Measurements from ENCODE around the gene CTNNBL1.
A peak's percentile ranks its signal among the peaks of the same experiment; 100 is the strongest.
"Not testable (repeated sequence)": the region's sequence is repeated elsewhere in the genome, so short reads cannot be mapped to it uniquely, and the experiment has no call there.

The CTNNBL1 gene, protein sequence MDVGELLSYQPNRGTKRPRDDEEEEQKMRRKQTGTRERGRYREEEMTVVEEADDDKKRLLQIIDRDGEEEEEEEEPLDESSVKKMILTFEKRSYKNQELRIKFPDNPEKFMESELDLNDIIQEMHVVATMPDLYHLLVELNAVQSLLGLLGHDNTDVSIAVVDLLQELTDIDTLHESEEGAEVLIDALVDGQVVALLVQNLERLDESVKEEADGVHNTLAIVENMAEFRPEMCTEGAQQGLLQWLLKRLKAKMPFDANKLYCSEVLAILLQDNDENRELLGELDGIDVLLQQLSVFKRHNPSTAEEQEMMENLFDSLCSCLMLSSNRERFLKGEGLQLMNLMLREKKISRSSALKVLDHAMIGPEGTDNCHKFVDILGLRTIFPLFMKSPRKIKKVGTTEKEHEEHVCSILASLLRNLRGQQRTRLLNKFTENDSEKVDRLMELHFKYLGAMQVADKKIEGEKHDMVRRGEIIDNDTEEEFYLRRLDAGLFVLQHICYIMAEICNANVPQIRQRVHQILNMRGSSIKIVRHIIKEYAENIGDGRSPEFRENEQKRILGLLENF

DNA sequence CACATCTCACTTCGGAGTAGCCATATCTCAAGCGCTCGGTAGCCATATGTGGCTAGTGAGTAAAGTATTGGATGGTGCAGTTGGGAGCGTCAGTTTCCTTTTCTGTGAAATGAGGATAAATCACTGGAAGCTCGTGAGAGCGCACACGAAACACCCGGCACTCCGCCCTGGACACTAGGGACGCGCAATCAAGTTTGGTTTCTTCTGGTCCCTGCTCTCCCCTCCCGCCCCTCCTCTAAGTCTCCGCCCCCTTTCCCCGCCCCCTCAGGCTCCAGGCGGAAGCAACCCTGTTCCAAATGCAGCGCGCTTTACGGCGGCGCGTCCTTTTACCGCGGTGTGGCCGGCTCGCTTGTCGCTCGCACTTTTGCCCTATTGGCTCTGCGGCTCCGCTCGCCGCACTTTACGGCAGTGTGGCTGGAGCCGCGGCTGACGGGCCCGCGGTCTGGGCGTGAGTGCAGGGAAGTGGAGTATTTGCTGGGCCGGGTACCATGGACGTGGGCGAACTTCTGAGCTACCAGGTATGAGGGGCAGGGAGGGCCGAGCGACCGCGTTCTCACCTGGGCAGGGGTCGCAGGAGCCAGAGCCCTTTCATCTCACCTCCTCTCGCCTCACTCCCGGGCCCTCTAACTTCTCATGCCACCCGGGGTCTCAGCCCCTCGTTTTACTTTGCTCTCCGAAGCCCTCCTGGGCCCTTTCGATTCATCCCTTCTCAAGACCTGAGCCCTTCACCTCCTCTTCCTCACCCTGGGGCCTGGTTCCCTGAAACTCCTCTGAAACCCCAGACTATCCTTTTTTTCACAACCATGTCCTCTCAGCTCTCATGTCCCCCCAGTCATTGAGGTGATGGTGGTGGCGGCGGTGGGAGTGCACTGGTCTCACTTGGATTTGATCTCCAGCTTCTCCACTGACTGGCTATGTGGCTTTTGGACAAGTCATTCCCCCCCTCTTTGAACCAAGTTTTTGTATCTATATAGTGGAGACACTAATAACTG lies at the start of gene CTNNBL1:
Gene CTNNBL1, plus strand, starts transcription at position 396 of the 992 bp plus-strand sequence. Its CDS starts 93 bp downstream, at position 489.
- peak; percentile 99 for DNase-seq

DNA sequence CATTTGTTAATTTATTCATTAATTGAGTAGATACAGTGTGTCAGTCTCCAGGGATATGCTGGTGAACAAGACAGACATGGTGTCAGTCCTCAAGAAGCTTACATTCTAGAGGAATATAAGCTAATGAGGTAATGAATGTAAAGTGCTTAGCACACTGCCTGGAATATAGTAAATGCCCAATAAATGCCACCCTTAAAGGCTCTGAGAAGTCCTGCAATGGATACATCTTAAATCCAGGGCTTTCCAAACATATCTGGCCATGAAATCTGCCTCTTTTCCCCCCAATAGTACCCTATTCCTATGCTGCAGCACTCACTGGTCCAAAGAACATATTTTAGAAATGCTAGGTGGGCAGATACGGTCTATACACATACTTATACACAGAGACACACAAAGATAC lies 49.2 kb upstream of the CTNNBL1 start:
- no peak for DNase-seq

GRCh38 chr20:37647946-37648345 lies 45.9 kb upstream of the CTNNBL1 start:
- no peak for DNase-seq

DNA sequence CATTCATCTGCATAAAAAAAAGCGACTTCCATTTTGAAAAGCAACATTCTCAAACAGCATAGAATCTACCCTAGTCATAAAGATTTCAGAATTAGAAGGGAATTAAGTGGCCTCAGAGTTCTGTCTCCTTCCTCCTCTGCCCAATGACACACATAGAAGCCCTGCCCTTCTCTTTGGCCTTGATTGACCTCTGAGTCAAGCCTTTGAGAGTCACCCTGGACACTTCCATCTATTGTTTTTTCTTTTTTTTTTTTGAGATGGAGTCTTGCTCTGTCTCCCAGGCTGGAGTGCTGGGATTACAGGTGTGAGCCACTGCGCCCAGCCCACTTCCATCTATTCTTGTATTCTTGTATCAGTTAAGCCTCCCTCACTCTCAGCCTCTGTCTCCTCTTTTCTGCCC lies 44.8 kb upstream of the CTNNBL1 start:
- DNase-seq: no peak

GRCh38 chr20:37649676-37650370 lies 44.0 kb upstream of the CTNNBL1 start:
- DNase-seq: no peak

DNA sequence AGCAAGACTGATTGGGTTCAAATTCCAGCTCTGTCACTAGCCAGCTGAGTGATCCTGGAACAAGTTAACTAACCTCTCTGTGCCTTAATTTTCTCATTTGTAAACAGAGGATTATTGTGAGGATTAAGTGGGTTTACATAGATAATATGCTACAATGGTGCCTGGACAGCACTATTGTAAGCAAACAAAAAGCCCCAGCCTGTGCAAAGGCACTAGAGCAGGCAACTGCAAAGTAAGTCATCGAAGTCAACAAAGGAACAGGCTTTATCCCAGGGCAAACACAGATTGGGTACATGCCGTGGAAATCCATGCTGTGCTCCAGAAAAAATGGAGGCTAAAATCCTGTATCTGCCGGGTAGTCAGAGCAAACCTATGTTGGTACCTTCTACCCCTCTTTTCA lies 43.2 kb upstream of the CTNNBL1 start:
- DNase-seq: no peak

GRCh38 chr20:37651932-37652331 lies 41.9 kb upstream of the CTNNBL1 start:
- peak; percentile 51 for DNase-seq

DNA sequence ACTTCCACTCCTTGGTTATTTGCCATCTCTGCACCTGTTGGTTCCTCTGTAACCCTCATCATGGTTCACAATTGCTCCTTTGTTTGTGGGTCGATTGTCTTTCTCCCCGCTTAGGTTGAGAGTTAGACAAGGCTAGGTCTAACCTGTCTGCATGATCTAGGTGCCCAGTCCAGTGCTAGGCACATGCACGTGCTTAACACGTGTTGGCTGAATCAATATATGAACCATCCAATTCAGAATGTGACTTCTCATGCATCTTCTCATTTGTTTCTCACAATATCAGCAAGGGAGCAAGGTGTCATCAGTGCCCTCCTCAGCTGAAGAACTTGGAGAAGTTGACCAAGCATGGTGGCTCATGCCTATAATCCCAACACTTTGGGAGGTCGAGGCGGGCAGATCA lies 36.9 kb upstream of the CTNNBL1 start:
- no peak for DNase-seq

- DNase-seq: no peak
Measured at GRCh38 chr20:37657924-37658804, 35.7 kb upstream of the CTNNBL1 start.

DNA sequence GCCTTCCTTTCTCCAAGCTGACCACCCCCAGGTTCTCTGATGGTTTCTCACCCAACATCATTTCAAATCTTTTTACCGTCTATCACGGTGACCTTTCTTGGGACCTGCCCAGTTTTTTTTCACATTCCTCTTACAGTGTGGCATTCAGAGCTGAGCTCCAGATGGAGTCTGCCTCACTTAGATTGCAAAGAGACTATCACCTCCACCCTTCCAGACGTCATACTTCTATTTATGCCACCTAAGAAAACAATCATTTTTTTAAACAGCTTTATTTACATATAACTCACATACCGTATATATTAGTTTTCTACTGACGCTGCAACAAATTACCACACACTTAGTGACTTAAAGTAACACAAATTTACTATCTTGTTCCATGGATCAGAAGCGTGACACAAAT lies 32.3 kb upstream of the CTNNBL1 start:
- DNase-seq: no peak

- no peak for DNase-seq
Measured at GRCh38 chr20:37662308-37662707, 31.5 kb upstream of the CTNNBL1 start.

GRCh38 chr20:37664595-37664994 lies 29.2 kb upstream of the CTNNBL1 start:
- DNase-seq: not testable (repeated sequence)

- no peak for DNase-seq
Measured at GRCh38 chr20:37668166-37668565, 25.7 kb upstream of the CTNNBL1 start.

GRCh38 chr20:37669062-37669772 lies 24.6 kb upstream of the CTNNBL1 start:
- peak; percentile 22 for DNase-seq

DNA sequence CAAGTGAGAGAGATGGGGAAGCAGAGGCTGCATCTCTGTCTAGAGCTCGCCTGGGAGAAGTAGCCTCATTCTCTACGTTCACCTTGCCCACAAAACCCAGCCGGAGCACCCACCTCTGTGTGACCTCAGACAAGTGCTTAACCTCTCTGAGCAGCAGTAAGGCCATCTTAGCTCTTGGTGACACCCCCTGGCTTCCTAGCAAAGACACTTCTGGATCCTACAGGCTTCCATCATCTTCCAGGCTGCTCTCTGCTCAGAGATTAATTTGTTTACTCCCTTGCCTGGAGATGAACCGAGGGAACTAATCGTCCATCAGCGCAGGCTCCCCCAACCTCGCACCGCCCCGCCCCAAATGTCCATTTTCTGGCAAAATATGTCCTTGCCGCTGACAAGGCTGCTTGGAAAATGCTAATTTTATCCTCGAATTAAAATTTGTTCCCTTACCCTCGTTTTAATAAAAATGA lies 24.0 kb upstream of the CTNNBL1 start:
- no peak for DNase-seq

DNA sequence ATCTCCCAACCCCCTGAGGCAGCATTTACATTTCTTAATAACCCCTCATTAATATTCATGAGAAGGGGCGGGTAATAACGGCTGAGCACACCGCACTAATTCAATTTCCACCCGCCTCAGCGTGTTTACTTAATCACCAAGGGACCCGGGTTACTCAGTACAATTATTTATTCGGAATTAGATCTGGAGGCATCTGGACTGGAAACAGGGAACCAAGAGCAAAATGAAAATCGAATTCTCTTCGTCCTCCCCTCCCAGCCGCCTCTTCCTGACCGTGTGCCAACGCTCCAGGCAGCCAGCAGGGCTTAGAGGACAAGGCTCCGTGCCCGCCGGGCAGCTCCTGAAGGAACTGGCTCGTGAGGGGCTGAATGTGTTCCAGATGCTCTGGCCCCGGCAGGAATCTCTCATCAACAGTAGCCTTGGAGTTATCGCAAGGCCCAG lies 23.5 kb upstream of the CTNNBL1 start:
- DNase-seq: no peak

DNA sequence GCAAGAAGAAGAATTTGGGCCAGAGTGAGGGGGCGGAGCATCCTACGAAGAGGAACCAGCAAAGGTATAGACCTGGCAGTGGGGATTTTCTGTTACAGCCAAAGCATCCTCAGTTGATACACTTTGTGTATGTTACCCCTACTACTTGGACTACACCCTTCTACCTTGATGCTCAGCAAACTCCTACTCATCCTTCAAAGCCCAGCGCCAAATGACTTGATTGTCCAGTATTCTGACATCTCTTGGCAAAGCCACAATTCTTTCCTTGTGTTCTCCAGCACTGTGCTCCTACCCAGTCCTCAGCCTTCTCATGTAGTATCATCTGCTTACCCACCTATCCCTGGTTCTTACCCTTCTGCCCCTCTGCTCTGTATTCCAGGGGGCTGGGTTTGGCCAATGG lies 21.7 kb upstream of the CTNNBL1 start:
- DNase-seq: no peak

DNA sequence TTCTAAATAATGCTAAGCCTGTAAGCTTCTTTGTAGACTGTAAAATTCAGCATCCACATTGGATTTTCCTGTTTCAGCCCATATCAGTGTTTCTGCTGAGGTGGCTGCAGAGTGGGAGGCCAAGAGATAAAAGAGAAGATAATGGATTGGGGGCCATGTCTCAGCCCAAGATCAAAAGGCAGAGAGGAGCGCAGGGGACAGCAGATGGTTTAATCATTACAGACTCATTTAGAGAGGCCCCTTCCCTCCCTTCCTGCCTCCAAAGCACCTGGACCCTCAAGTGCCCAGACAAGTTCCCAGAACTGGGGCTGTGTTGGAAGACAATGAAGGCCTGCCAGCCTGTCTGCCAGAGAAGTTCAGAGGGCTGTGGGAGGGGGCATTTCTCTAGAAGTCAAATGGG lies 20.4 kb upstream of the CTNNBL1 start:
- no peak for DNase-seq

DNA sequence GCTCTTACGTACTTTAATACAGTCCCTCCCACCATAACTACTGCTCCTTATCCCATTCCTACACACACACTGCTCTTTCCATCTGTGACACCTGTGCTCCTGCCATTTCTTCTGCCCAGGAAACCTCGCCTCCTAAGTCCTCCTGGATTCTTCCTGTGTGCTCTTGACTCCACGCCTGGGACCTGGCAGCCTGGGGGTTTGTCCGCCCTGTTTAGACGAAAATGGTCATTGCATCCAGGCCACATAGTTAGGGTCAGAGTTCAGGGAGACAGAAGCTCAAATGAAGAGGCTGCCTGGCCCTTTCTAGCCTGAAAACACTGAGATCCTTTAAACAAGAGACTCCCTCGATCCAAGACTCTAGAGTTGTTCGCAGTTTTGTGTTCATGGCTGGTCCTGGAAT lies 17.4 kb upstream of the CTNNBL1 start:
- DNase-seq: no peak

DNA sequence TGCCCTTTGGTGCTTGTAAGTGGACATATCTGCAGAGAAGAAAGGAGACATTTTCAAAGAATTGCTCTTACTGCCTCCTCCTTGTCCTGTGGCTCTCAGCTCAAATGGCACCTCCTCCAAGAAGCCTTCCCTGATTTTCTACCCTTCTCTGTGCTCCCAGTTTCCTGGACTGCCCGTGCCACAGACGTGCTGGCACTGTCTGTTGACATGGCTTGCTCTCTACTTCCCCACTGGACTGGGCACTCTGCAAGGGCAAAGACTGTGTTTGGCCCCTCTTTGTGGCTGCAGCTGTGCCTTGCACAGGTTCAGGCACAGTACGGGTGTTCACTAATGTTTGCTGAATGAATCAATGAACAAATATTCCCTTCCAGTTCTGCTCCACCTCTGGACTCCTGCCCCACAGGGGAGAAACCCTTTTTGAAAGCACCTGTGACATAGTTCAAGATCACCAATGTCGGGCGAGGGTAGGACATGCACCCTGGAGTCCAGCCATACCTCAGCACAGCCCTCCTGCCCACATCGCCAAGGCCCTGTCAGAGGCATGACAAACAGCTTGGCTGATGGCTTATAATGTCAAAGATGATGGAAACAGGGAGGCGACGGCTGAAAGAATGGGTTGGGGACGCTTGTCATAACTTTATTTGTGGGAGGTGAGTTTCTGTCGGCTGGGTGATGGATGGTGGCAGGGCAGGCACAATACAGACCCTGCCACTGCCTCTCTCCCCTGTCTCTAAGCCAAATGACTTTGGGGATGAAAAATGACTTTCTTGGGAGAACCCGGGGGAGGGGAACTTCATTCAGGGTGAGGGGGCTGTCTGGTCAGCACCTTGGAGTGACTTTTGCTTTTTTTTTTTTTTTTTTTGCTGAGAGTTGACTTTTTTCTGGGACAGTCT lies 15.6 kb upstream of the CTNNBL1 start:
- no peak for DNase-seq
